ENCODE data around the gene HMOX2.
A peak's percentile ranks its signal among the peaks of the same experiment; 100 is the strongest.

HMOX2 gene

GRCh38 chr16:4475880-4476788 lies at the start of gene HMOX2:
Gene HMOX2 (plus strand): TSS chr16:4476398. CDS start chr16:4505525, 29,127 bp downstream.
- DNase-seq (ENCODE audit: low read depth in 2 of 2): peak; percentile 91 to 93

- no peak for DNase-seq (ENCODE audit: low read depth in 2 of 2)
Measured at GRCh38 chr16:4426722-4427372, 49.4 kb upstream of the HMOX2 start.

- no peak for DNase-seq (ENCODE audit: low read depth in 2 of 2)
Measured at GRCh38 chr16:4428500-4428899, 47.7 kb upstream of the HMOX2 start.

GRCh38 chr16:4431023-4431422 lies 45.2 kb upstream of the HMOX2 start:
- DNase-seq (ENCODE audit: low read depth in 2 of 2): no peak

- no peak for DNase-seq (ENCODE audit: low read depth in 2 of 2)
Measured at GRCh38 chr16:4433228-4433627, 43.0 kb upstream of the HMOX2 start.

- no peak for DNase-seq (ENCODE audit: low read depth in 2 of 2)
Measured at GRCh38 chr16:4433914-4434787, 42.0 kb upstream of the HMOX2 start.

GRCh38 chr16:4435337-4436067 lies 40.7 kb upstream of the HMOX2 start:
- no peak for DNase-seq (ENCODE audit: low read depth in 2 of 2)

GRCh38 chr16:4437366-4437765 lies 38.8 kb upstream of the HMOX2 start:
- DNase-seq (ENCODE audit: low read depth in 2 of 2): no peak

- DNase-seq (ENCODE audit: low read depth in 2 of 2): no peak
Measured at GRCh38 chr16:4442371-4442770, 33.8 kb upstream of the HMOX2 start.

GRCh38 chr16:4443271-4443670 lies 32.9 kb upstream of the HMOX2 start:
- no peak for DNase-seq (ENCODE audit: low read depth in 2 of 2)

GRCh38 chr16:4443986-4444385 lies 32.2 kb upstream of the HMOX2 start:
- no peak for DNase-seq (ENCODE audit: low read depth in 2 of 2)

- no peak for DNase-seq (ENCODE audit: low read depth in 2 of 2)
Measured at GRCh38 chr16:4450430-4450829, 25.8 kb upstream of the HMOX2 start.

GRCh38 chr16:4450931-4451519 lies 25.2 kb upstream of the HMOX2 start:
- DNase-seq (ENCODE audit: low read depth in 2 of 2): no peak

- no peak for DNase-seq (ENCODE audit: low read depth in 2 of 2)
Measured at GRCh38 chr16:4452674-4453073, 23.5 kb upstream of the HMOX2 start.

- no peak for DNase-seq (ENCODE audit: low read depth in 2 of 2)
Measured at GRCh38 chr16:4454623-4455022, 21.6 kb upstream of the HMOX2 start.

GRCh38 chr16:4455081-4455480 lies 21.1 kb upstream of the HMOX2 start:
- no peak for DNase-seq (ENCODE audit: low read depth in 2 of 2)

GRCh38 chr16:4455951-4456350 lies 20.2 kb upstream of the HMOX2 start:
- DNase-seq (ENCODE audit: low read depth in 2 of 2): no peak

- no peak for DNase-seq (ENCODE audit: low read depth in 2 of 2)
Measured at GRCh38 chr16:4460936-4461249, 15.3 kb upstream of the HMOX2 start.

- no peak for DNase-seq (ENCODE audit: low read depth in 2 of 2)
Measured at GRCh38 chr16:4461250-4462085, 14.7 kb upstream of the HMOX2 start.

- DNase-seq (ENCODE audit: low read depth in 2 of 2): no peak
Measured at GRCh38 chr16:4463522-4464163, 12.6 kb upstream of the HMOX2 start.

All from stimulated activated CD4-positive, alpha-beta T cell treated with anti-CD3 and anti-CD28 coated beads, Interleukin-12 subunit alpha, Interleukin-12 subunit beta, amount 100 ng/mL, for 24 hours (primary cell).